Measurements from ENCODE around the gene UBP1.
"Not testable (repeated sequence)": the region's sequence is repeated elsewhere in the genome, so short reads cannot be mapped to it uniquely, and the experiment has no call there.

UBP1 gene

DNA sequence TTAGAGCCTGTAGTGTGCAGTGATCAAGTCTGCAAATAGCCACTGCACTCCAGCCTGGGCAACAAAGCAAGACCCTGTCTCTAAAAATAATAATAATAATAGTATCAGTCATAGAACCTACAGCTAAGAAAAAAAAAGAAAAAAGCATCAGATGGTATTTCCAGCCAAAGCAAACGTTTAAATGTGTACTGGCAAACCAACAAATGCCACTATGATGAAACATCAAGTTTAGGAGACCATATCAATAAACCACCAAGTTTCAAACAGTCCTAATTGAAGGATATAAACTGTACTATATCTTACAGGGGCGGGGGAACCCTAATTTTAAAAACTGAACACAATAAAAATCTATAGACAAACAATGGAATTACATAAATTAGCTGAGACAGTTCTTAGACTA lies 6.4 kb downstream of the UBP1 start:
- DNase-seq (ENCODE audit: low spot score): no peak

DNA sequence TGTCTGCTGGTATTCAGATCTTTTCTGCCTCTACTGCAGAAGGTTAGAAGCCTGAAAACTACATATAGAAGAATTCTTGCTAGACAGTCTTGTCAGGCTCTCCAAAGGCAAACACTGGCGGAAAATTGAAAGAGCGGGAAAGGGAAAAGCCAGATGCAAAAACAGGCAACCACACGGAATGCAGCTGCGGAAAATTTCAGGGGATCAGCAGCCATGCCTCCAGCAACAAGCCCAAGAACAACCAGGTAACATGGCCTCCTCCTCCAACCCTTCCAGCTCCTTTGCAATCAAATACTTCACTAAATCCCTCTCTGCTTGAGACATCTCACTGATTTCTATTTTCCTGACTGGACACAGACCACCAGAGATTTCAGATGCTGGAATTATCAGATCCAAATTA lies 9.6 kb downstream of the UBP1 start:
- DNase-seq (ENCODE audit: low spot score): no peak

DNA sequence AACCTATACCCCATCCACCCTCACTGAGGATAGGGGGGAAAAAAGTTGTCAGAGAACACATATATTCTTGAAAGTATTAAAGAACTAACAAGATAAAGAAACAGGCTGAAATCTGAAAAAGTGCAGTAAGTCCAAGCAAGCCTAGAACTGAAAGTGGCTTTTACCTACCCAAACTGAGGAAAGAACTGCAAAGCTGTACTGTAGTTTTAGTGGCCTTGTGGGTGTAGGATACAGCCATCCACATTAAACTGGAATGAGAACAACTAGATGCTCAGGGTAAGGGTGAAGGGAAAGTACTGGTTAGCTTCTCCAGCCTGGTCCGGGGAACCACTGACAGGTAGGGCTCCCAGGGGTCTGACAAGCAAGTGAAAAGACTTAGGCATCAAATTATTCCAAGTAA lies 10.1 kb downstream of the UBP1 start:
- no peak for DNase-seq (ENCODE audit: low spot score)

DNA sequence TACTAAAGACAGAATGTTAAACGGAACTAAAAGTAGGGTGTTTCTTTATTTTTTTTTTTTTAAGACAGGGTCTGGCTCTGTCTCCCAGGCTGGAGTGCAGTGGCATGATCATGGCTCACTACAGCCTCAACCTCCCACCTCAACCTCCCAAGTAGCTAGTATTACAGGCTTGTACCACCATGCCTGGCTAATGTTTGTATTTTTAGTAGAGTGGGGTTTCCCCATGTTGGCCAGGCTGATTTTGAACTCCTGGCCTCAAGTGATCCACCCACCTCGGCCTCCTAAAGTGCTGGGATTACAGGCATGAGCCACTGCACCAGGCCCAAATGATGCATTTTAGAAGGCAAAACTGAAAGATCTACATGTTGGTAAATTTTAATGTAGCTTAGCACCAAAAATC lies 10.9 kb downstream of the UBP1 start:
- not testable (repeated sequence) for DNase-seq (ENCODE audit: low spot score)

DNA sequence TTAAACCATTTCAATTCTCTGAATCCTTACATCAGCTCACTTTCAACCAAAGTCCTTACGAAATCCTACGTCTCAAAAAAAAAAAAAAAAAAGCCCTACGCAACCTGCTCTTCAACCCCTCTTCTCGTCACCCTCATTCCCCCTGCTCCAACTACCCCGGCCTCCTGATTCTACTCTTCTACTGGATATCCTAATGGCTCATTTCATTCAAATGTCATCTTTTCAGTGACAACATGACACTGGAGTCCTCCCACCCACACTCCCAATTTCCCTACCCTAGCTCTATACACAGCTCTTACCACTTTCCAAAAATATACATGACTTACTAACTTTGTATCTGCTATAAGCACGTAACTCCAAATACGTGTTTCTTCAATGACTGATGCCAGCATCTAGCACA lies 11.5 kb downstream of the UBP1 start:
- DNase-seq (ENCODE audit: low spot score): no peak

DNA sequence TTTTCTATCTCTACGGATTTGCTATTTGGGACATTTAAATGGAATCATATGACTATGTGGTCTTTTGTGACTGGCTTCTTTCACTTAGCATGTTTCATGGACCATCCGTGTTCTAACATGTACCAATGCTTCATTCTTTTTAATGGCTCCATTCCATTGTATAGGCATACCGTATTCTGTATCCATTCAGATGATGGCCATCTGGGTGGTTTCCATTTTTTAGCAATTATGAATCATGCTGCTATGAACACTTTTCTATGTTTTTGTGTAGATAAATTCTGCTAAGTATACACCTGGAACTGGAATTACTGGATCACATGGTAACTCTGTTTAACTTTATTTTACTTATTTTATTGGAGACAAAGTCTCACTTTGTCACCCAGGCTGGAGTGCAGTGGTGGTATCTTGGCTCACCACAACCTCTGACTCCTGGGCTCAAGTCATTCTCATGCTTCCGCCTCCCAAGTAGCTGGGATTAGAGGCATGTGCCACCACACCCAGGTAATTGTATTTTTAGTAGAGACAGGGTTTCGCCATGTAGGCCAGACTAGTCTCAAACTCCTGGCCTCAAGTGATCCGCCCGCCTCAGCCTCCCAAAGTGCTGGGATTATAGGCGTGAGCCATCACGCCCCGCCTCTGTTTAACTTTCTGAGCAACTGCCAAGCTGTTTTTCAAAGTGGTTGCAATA lies 13.4 kb downstream of the UBP1 start:
- no peak for DNase-seq (ENCODE audit: low spot score)

DNA sequence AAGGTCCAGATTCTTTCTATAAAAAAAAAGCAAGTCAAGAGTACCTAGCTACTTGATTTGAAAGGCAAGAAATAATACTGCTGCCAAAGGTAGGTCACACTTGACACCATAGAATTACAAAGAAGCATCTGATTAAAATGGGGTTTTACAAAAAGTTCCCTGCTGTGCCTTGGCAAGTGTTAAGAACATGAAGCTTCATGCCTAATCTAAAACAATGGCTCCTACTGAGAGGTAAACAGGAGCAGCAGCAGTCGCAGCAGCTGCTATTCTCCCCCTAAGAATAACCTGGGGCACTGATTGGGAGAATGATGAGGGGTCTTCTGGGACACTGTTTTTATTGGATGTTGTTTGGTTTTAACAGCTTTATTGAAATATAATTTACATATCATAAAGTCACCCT lies 14.1 kb downstream of the UBP1 start:
- DNase-seq (ENCODE audit: low spot score): no peak

DNA sequence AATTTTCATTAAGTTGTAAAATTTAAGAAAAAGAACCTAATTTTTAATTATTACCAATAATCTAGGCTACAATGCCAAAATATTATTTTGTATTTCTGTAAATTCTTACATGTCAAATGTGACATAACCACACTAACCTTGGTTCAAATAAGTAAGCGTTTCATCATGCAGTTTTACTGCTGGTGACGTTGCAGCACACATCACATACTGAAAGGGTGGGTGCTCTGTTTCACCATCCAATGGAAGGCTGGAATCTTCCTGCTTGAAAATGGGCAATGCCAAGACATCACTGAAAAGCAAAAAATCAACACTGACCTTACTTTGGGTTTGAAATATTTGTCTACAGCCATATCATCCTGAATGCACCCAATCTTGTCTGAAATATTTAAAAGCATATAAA lies 14.8 kb downstream of the UBP1 start:
- no peak for DNase-seq (ENCODE audit: low spot score)

DNA sequence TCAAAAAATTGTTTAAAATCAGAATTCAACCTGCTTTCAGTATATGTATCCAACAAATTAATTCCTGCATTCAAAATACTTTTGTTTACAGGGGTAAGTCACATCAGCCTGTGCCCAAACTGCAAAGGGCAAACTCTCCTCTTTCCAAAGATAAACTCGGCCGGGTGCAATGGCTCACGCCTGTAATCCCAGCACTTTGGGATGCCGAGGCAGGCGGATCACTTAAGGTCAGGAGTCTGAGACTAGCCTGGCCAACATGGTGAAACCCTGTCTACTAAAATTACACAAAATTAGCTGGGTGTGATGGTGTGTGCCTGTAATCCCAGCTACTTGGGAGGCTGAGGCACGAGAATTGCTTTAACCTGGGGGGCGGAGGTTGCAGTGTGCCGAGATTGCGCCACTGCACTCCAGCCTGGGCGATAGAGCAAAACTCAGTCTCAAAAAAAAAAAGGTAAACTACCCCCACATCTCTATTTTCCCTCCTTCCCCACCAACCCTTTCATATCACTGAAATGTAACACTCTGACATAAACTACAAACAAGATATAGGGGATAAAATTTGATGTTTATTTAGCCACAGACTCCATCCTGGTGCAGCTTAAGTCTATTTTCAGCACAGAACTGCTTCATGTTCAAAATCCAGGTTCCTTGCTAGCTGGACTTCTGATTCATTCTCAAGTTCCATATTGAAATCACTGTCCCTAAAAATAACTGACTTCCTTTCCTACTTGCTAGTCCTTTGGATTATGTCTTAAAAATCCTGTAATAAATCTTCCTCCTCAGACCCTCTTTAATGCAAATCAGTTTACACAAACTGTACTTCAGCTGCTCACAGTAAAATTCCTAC lies 15.4 kb downstream of the UBP1 start:
- DNase-seq (ENCODE audit: low spot score): no peak

DNA sequence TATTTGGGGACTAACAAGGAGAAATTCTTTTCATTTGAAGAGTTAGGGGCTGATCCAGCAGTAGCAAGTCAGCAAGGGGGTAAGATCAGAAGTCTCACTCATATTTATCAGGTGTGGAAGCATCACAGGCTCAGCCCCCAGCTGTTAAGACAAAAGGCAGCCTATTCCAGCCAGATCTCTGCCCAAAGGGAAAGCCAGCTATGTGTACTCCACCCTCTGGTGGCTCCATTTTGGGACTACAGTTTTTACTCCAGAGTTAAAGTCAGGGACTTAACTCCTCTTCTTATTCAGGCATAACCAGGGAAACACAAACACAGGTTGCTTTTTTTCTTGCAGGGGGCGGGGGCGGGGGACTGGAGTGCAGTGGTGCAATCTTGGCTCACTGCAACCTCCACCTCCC lies 19.2 kb downstream of the UBP1 start:
- no peak for DNase-seq (ENCODE audit: low spot score)

DNA sequence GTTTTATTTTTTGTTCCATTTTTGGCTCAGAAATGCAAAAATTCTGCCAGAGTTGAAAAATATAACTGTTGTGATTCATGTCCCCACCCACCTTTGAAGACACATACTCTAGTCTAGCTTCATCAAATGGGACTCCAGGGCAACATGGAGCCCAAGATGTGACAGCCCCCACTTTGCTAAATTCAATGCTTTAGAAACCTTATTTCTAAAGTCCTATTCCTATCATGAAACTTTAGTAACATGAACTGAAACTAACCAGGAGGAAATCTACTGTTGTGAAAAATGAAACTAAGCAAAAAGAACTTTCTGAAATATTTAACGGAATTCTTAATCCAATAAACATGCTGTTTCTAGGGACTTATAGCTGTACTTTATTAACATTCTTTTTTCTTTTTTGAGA lies 20.3 kb downstream of the UBP1 start:
- no peak for DNase-seq (ENCODE audit: low spot score)

DNA sequence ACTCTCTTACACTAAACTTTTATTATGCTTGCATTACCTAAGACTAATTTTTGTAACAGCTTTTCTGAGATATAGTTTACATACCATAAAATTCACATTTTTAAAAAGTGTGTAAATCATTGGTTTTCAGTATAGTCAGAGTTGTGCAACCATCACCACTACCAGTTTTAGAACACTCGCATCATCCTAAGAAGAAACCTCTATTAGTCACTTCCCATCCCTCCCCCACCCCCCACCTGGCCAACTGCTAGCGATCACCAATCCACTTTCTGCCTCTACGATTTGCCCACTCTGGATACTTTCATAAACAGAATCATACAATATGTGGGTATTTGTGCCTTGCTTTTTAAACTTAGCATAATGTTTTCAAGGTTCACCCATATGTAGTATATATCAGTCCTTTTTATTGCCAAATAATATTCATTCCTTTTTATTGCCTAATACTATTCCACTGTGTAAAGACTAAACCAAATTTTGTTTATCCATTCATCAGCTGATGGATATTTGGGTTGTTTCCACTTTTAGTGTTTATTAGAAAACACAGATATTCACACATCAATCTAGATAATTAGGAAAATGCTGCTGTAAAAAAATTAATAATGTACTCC lies 23.0 kb downstream of the UBP1 start:
- DNase-seq (ENCODE audit: low spot score): no peak

DNA sequence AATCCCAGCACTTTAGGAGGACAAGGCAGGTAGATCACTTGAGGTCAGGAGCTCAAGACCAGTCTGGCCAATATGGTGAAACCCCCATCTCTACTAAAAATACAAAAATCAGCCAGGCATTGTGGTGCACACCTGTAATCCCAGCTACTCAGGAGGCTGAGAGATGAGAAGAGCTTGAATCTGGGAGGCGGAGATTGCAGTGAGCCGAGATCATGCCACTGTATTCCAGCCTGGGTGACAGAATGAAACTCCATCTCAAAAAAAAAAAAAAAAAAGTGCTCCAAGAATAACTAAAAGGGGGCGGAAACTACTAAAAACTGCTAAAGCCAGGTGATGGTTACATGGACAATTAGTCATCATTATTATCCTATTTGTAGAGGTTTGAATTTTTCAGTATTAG lies 29.4 kb downstream of the UBP1 start:
- DNase-seq (ENCODE audit: low spot score): not testable (repeated sequence)

DNA sequence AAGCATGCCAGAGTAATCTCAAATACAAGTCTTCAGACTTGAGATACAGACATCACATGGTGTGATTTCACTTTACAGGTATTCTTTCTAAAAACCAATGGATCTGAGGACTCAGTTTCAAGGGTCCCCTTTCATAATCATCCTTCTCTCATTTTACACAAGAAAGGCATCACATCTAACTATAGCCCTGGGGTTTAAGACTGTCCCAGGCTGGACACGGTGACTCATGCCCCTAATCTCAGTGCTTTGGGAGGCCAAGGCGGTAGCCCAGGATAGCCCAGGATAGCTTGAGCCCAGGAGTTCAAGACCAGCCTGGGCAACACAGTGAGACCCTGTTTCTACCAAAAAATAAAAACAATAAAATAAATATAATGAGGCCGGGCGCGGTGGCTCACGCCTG lies 36.4 kb downstream of the UBP1 start:
- DNase-seq (ENCODE audit: low spot score): no peak

DNA sequence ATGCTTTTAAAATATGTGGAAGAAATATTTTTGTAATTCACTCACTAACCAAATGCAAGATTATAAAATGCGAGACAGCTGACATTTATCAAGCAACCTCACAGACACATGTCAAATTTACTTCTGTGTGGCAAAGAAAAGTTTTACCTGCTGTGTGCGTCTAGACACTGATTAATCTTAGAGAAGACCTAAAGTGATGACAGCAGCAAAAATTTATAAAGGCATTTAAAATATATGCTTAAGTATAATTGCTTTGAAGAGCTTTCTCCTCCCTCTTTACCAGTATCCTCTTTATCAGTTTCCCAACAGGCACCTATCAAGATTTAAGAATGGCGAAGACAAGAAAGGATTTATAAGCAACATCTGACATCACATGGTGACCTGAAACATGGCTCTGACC lies 37.3 kb downstream of the UBP1 start:
- no peak for DNase-seq (ENCODE audit: low spot score)

DNA sequence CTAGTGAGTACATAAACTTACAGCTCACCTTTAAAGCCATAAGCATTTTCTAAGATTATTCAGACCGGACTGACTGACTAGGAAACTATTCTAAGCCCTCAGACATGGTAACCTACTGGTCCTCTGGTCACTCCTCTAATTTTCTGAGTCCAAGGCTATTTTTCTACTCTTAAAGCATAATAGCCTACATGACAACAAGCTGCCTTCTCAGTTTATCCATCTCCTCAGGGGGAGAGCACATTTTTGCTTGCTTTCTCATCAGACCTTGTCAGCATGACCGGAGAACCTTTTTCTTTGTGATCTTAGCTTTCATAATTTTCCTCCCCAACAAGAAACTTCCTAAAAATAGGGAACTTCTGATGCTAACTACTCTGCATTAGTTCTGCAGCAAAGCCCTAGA lies 38.4 kb downstream of the UBP1 start:
- DNase-seq (ENCODE audit: low spot score): no peak

DNA sequence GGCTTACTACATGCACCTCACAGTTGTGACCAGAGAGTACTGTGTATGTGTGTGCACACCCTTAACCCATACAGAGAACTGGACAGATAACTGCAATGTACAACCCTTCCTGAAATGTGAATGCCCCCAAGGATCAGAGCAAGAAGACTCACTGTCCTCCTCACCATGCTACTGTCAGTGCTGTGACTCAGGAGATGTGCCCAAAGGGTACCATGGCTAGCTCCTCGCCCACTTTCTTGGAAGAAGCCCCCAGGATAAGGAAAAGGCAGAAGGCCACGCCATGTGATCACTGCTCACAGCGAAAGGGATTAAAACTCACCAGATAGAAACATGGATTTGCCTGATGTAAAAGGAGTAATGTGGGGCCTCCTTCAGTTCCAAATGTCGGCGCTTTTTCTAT lies 41.8 kb downstream of the UBP1 start:
- DNase-seq (ENCODE audit: low spot score): no peak

DNA sequence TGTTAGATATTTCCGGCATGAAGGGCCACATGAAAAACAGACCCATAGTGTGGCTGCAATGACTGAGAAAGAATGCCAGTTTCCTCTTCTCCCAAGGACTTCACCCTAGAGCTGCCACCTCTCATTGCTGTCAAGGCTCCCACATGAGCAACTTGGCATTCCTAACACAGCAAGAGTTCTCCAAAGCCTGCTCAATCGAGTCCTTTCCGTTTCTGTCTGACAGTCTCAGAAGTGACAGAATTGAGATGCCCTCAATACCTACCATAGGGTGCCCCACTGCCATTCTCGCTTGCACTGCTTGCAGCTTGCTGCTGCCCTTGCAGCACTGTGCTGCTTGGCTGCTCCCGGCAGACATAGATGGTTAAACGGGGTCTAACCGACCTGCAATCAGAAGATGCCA lies 44.3 kb downstream of the UBP1 start:
- no peak for DNase-seq (ENCODE audit: low spot score)

DNA sequence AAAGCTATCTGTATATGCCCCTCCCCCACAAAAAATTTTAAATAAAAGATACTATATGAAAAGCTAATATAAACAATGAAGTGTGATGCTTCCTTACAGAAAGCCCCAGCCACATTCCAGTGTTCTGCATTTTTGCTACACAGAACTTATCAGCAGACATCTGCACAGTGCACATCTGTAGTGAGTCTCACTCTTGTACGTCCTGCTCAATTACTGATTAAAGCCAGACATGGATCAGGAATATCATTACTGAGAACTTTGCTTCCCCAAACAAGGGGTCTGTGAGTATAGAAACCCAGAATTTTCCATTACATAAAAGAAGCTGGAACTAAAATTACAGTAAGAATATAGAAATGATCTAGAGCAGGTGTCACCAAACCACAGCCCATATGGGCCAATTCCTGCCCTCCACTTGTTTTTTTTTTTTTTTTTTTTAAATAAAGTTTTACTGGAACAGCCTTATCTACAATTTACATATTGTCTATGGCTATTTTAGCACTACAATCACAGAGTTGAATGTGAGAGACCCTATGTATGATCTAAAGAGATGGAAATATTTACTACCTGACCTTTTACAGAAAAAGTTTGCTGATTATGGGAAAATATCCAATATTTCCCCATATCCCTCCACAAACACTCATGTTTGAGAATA lies 45.7 kb downstream of the UBP1 start:
- DNase-seq (ENCODE audit: low spot score): no peak

DNA sequence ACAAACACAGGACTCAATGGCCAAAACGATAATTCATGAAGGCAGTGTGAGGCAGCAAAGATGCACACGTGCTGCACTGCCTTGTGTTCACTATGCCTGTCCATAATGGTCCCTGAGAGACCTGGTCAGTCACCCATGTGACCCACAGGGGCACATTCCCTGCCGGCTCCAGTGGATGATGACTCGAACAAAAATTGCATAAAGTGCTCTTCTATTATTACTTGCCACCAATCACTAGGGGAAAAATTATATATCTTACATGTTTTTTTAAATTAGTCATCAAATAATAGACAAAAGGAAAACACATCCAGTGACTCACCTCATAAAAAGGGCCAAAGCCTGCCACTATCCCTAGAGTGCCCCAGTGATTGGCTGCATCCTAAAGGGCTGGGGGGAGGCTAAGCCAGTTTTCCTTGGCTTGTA lies 47.5 kb downstream of the UBP1 start:
- DNase-seq (ENCODE audit: low spot score): no peak

DNA sequence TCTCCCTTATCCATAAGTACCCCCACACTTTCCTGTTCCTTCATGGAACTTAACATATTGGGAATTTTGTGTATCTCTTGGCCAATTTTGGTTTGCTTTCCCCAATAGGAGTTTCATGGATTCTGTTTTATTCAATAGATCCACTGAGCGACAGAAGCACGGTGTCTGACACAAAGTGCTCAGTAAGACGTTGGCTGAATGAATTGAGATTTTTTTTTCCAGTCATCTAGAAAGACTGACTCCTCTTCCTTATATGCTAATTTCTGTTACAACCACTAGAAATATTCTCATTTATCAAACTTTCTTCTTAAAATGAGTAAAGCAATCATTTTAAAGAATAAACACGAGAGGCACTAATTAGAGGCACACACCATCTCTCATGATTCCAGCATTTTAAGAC lies 48.1 kb downstream of the UBP1 start:
- DNase-seq (ENCODE audit: low spot score): no peak

DNA sequence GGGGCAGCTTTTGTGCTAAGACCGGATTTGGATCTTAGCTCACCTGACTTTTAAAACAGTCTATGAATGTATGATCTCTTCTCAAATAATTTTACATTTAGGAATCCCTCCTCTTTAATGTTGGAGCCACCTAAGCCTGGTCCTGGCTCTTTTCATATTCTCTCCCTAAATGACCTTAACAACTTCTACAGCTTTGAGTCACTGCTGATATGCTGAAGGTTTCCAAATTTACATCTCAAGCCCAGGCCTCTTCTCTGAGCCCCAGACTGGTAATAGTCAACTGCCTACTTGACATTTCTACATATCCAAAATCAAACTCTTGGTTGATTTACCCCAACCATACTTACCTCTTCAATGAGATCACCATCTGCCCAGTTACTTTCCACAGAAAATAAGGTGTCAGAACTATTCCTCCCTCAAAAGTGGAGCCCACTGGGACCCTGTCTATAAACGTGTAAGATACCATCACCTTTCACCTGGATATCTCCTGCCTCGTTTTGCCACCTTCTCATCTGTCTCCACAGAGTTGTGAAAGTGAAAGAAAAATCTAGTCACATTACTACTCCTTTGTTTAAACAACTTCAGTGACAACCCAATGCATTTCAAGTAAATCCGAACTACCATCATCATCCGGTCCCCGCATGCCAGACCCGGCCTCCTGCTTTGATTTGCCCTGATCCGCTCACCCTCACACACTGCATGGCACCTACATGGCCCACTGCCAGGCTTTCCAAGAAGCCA lies 48.8 kb downstream of the UBP1 start:
- DNase-seq (ENCODE audit: low spot score): no peak
